Stimulated activated CD8-positive, alpha-beta memory T cell treated with anti-CD3 and anti-CD28 coated beads, Interleukin-4, amount 100 ng/mL, for 4 hours (primary cell): ENCODE results near the gene VSTM5.
"Not testable (repeated sequence)": the region's sequence is repeated elsewhere in the genome, so short reads cannot be mapped to it uniquely, and the experiment has no call there.

Experiments used
- DNase-seq, 2 donors: peaks; one replicate each; pipeline ENCODE4 v3.0.0-alpha.2; 2020; ENCODE audit warnings: low read depth in 2 of 2, low spot score in 1 of 2

VSTM5 gene

GRCh38 chr11:93801366-93801765 lies 49.1 kb downstream of the VSTM5 start:
- DNase-seq = no peak

GRCh38 chr11:93796441-93797231 lies 53.8 kb downstream of the VSTM5 start:
- DNase-seq = no peak

GRCh38 chr11:93791493-93791892 lies 58.9 kb downstream of the VSTM5 start:
- no peak for DNase-seq

GRCh38 chr11:93784935-93785360 lies 65.5 kb downstream of the VSTM5 start:
- DNase-seq = no peak

- peak; percentile 74 to 75 for DNase-seq
Observed at GRCh38 chr11:93784145-93784934, 66.1 kb downstream of the VSTM5 start, which contains the start of gene MED17. Gene MED17 (plus strand): TSS chr11:93784282. CDS start chr11:93784514, 232 bp downstream.

GRCh38 chr11:93783765-93784144 lies 66.7 kb downstream of the VSTM5 start:
- DNase-seq = no peak

- no peak for DNase-seq
Observed at GRCh38 chr11:93783362-93783761, 67.1 kb downstream of the VSTM5 start.

GRCh38 chr11:93775289-93775688 lies 75.1 kb downstream of the VSTM5 start:
- DNase-seq = no peak

- DNase-seq = not testable (repeated sequence)
Observed at GRCh38 chr11:93774560-93774959, 75.9 kb downstream of the VSTM5 start.

- no peak for DNase-seq
Observed at GRCh38 chr11:93773601-93774200, 76.7 kb downstream of the VSTM5 start.

GRCh38 chr11:93773045-93773477 lies 77.4 kb downstream of the VSTM5 start:
- no peak for DNase-seq

- no peak for DNase-seq
Observed at GRCh38 chr11:93772123-93772522, 78.3 kb downstream of the VSTM5 start.

GRCh38 chr11:93770160-93770559 lies 80.3 kb downstream of the VSTM5 start:
- no peak for DNase-seq
